Neural crest cell (in vitro differentiated cells): Measurements from ENCODE around the gene CDK17. TPM values are rescaled to one million over a fixed set of nuclear protein-coding genes. Genes with fewer than 3 reads are reported as not detected.

Experiments
- DNase-seq: peaks from one replicate; pipeline ENCODE4 v3.0.0; 2021; ENCODE audit warnings: low read depth, mixed read lengths, low spot score
- H3K27ac Mint-ChIP-seq: one replicate; pipeline ENCODE4 v1.8.0; 2021; ENCODE audit warnings: mild to moderate bottlenecking, mixed read lengths; ENCODE audit not compliant: unreplicated experiment
- H3K27me3 Mint-ChIP-seq: 2 replicates; pipeline ENCODE4 v1.8.0; 2021; ENCODE audit warnings: low read depth, mild to moderate bottlenecking, mixed read lengths
- H3K36me3 Mint-ChIP-seq: 2 replicates; pipeline ENCODE4 v1.8.0; 2021; ENCODE audit warnings: low read depth, mild to moderate bottlenecking, mixed read lengths
- H3K4me1 Mint-ChIP-seq: 2 replicates; pipeline ENCODE4 v1.8.0; 2021; ENCODE audit warnings: mixed read lengths
- H3K4me3 Mint-ChIP-seq: one replicate; pipeline ENCODE4 v1.8.0; 2021; ENCODE audit warnings: mild to moderate bottlenecking, mixed read lengths
- H3K9me3 Mint-ChIP-seq: 2 replicates; pipeline ENCODE4 v1.8.0; 2021; ENCODE audit warnings: mixed read lengths
- total RNA-seq: library from RNA; stranded (reverse); gene quantifications from 2 replicates; pipeline ENCODE4 v1.2.1, GENCODE V29; 2021
- TF ChIP-seq, protein P1 (sequence below): fragments of 200-600 bp; sonication (generic); conservative IDR thresholded peaks from 2 replicates; pipeline ENCODE4 v1.5.0; 2021; ENCODE audit warnings: antibody characterized with exemption, mild to moderate bottlenecking

The CDK17 gene
- total RNA-seq, 1 donor from 2014 or later = 33.4 TPM

DNA sequence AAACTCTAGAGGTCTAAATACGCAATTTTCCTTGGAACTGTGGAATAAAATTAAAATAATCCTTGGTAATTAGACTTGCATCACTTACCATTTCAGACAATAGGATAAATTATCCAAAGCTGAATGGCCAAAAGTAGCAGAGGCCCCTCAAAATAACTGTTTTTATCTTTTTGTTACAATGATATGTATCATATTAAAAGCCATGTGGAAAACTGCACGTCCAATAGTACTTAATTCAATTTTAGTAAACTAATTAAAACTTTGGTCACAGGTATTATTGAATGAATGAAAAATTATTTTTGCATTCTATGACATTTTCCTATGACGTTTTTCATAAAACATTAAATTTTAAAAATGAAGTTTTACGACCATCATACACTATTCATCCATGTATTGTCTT, 98.5 kb downstream of the CDK17 start:
- H3K9me3 Mint-ChIP-seq = no peaks in the 10 kb centered on the region
- TF ChIP-seq, protein P1, sequence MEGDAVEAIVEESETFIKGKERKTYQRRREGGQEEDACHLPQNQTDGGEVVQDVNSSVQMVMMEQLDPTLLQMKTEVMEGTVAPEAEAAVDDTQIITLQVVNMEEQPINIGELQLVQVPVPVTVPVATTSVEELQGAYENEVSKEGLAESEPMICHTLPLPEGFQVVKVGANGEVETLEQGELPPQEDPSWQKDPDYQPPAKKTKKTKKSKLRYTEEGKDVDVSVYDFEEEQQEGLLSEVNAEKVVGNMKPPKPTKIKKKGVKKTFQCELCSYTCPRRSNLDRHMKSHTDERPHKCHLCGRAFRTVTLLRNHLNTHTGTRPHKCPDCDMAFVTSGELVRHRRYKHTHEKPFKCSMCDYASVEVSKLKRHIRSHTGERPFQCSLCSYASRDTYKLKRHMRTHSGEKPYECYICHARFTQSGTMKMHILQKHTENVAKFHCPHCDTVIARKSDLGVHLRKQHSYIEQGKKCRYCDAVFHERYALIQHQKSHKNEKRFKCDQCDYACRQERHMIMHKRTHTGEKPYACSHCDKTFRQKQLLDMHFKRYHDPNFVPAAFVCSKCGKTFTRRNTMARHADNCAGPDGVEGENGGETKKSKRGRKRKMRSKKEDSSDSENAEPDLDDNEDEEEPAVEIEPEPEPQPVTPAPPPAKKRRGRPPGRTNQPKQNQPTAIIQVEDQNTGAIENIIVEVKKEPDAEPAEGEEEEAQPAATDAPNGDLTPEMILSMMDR = no peak
- H3K27me3 Mint-ChIP-seq = no peaks in the 10 kb centered on the region
- H3K36me3 Mint-ChIP-seq = peaks cover 10% of the 10 kb centered on the region
- H3K4me3 Mint-ChIP-seq = no peak overlapping the region
- no peak overlapping the region for H3K27ac Mint-ChIP-seq
- peaks cover 22% of the 10 kb centered on the region for H3K4me1 Mint-ChIP-seq
- no peak for DNase-seq

GRCh38 chr12:96300064-96300463, 100.2 kb downstream of the CDK17 start:
- peaks cover 22% of the 10 kb centered on the region for H3K4me1 Mint-ChIP-seq
- no peak overlapping the region for H3K4me3 Mint-ChIP-seq
- TF ChIP-seq, protein P1 = no peak
- no peak overlapping the region for H3K27ac Mint-ChIP-seq
- H3K9me3 Mint-ChIP-seq = no peaks in the 10 kb centered on the region
- no peak for DNase-seq
- peaks cover 13% of the 10 kb centered on the region for H3K36me3 Mint-ChIP-seq
- H3K27me3 Mint-ChIP-seq = no peaks in the 10 kb centered on the region

DNA sequence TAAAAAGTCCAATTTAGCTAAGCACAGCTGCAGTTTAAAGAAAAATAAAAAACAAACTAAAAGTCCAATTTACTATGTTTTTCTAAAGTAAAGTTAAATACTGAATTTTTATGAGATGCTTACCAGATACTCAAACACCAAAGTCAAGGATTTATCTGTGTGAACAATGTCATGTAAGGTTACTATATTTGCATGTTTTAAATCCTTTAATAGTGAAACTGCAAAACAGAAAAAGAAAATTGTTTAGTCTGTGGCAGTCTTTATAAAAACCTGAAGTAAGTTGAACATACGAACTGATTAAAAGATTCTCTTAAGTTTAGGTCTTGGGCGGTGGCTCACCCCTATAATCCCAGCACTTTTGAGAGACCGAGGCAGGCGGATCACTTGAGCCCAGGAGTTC, 102.7 kb downstream of the CDK17 start:
- H3K4me1 Mint-ChIP-seq = peaks cover 3% of the 10 kb centered on the region
- H3K27ac Mint-ChIP-seq = no peak overlapping the region
- no peak overlapping the region for H3K4me3 Mint-ChIP-seq
- no peaks in the 10 kb centered on the region for H3K9me3 Mint-ChIP-seq
- DNase-seq = no peak
- H3K27me3 Mint-ChIP-seq = no peaks in the 10 kb centered on the region
- H3K36me3 Mint-ChIP-seq = peaks cover 23% of the 10 kb centered on the region
- TF ChIP-seq, protein P1 = no peak

GRCh38 chr12:96295532-96296160, 104.6 kb downstream of the CDK17 start:
- peaks cover 24% of the 10 kb centered on the region for H3K36me3 Mint-ChIP-seq
- TF ChIP-seq, protein P1 = no peak
- no peak overlapping the region for H3K4me3 Mint-ChIP-seq
- no peak for DNase-seq
- no peaks in the 10 kb centered on the region for H3K4me1 Mint-ChIP-seq
- no peak overlapping the region for H3K27ac Mint-ChIP-seq
- no peaks in the 10 kb centered on the region for H3K9me3 Mint-ChIP-seq
- H3K27me3 Mint-ChIP-seq = no peaks in the 10 kb centered on the region

DNA sequence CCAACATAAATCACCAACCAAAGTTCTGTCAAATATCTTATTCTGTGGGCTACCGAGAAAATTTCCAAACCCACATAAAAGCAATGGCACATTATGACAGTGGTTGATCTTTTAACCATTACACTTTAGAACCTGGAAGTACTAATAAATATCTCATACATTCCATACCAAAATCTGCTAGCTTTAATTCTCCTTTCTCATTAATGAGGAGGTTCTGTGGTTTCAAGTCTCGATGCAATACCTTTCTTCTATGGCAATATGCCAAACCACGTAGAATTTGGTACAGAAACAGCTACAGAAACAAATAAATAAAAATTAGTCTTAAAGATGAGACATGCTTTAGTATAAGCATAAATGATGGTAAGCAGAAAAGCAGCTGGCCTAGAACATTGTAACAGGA, 105.4 kb downstream of the CDK17 start:
- Mint-ChIP-seq H3K4me1 (no peaks in the 10 kb centered on the region), H3K36me3 (peaks cover 23% of the 10 kb centered on the region), H3K27me3 (no peaks in the 10 kb centered on the region), H3K27ac (no peak overlapping the region), H3K9me3 (no peaks in the 10 kb centered on the region), H3K4me3 (no peak overlapping the region)
- TF ChIP-seq, protein P1 = no peak
- no peak for DNase-seq
